Thyroid gland (tissue), 4 donors: Measurements from ENCODE around the gene PIGQ. TPM values are rescaled to one million over a fixed set of nuclear protein-coding genes. Genes with fewer than 3 reads are reported as not detected.

Source experiments
- DNase-seq, 2 donors: peaks; one replicate each; pipeline ENCODE4 v3.0.0-alpha.2; 2019
- H3K27ac ChIP-seq, 3 donors: fragments of 200-600 bp; sonication (generic); 1 replicate in 2 of 3; 2 replicates in 1 of 3; pipeline ENCODE4 v1.5.1; 2016 to 2019; ENCODE audit warnings: mild to moderate bottlenecking in 1 of 3, moderate library complexity in 1 of 3
- H3K27me3 ChIP-seq: fragments of 200-600 bp; sonication (generic); one replicate; pipeline ENCODE4 v1.5.1; 2019
- H3K36me3 ChIP-seq, 2 donors: fragments of 200-600 bp; sonication (generic); one replicate each; pipeline ENCODE4 v1.5.1; 2016 to 2019
- H3K4me1 ChIP-seq, 2 donors: fragments of 200-600 bp; sonication (generic); one replicate each; pipeline ENCODE4 v1.5.1; 2017 to 2019
- H3K4me3 ChIP-seq, 3 donors: fragments of 200-600 bp; sonication (generic); replicated peaks in 1 of 3; 1 replicate in 2 of 3; 2 replicates in 1 of 3; pipeline ENCODE4 v1.5.1; 2016; ENCODE audit warnings: mild to moderate bottlenecking in 1 of 3
- H3K9me3 ChIP-seq: fragments of 200-600 bp; sonication (generic); one replicate; pipeline ENCODE4 v1.5.1; 2017
- POLR2A ChIP-seq, 2 donors: fragments of 450-650 bp; IDR thresholded peaks; one replicate each; pipeline ENCODE4 v1.6.1; 2017; ENCODE audit warnings: antibody characterized with exemption in 2 of 2, mild to moderate bottlenecking in 2 of 2, moderate library complexity in 1 of 2
- WGBS, 2 donors: methylation state at CpG; one replicate each; pipeline ENCODE4 v1.1.5; 2017; 5-methylcytosine and 5-hydroxymethylcytosine counted together
- intact Hi-C: fragments of 100-400 bp; cut with DNase I; formaldehyde crosslinking; loops from one replicate; pipeline ENCODE4 v1.15.1; 2023
- total RNA-seq, 4 donors: library from RNA; depleted of rRNA; stranded (reverse); fragments of >200 nt; gene quantifications; one replicate each; pipeline ENCODE4 v1.2.3, GENCODE V29; 2016
- TF ChIP-seq, protein P1 (sequence below), 6 experiments: fragments of 200-600 bp in 3 of 6; fragments of 450-650 bp in 3 of 6; sonication (generic) in 3 of 6; IDR thresholded peaks; one replicate each; pipeline ENCODE4 v1.5.1; 2016 to 2019; ENCODE audit warnings: antibody characterized with exemption in 6 of 6, mild to moderate bottlenecking in 2 of 6, inconsistent platforms in 1 of 6, moderate library complexity in 1 of 6

Gene PIGQ
- total RNA-seq, 4 donors from 2014 or later, result 69.6 to 125 (median 108) TPM

DNA sequence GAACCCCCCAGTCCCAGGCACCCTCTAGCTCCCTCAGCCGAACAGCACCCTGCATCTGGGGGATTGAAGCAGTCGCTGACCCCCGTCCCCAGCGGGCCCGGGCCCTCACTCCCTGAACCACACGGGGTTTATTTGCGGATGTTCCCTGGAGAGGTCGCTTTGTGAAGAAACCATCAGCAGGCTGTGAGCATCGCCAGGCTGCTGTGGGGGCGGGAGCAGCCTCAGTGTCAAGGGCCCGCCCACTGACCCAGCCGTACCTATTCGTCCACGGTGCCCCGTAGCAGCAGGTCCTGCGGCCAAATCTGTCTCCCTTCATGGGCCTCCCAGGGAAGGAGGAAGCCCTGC lies 13.7 kb downstream of the PIGQ start:
- no peaks in the 10 kb centered on the region for H3K27me3 ChIP-seq
- H3K9me3 ChIP-seq, result no peaks in the 10 kb centered on the region
- no peak overlapping the region for H3K27ac ChIP-seq
- no peak for DNase-seq
- peaks cover 5 to 20% of the 10 kb centered on the region in 2 donors for H3K4me1 ChIP-seq
- no peak overlapping the region for H3K4me3 ChIP-seq
- TF ChIP-seq POLR2A (IDR thresholded peaks at IDR 0.05), result no peak
- no peaks in the 10 kb centered on the region for H3K36me3 ChIP-seq
- intact Hi-C loops, result no loop called here
- 73 to 83% methylated on average over 10 to 13 of the region's 16 CpGs for WGBS, 2 donors

GRCh38 chr16:583815-584591 lies 14.2 kb downstream of the PIGQ start:
- no peak for DNase-seq
- H3K9me3 ChIP-seq, result no peaks in the 10 kb centered on the region
- WGBS, 2 donors, result 67 to 73% methylated on average over 9 to 11 of the region's 38 CpGs
- TF ChIP-seq POLR2A (IDR thresholded peaks at IDR 0.05), result peak in 1 of 2 donors; percentile 12
- TF ChIP-seq, protein P1, sequence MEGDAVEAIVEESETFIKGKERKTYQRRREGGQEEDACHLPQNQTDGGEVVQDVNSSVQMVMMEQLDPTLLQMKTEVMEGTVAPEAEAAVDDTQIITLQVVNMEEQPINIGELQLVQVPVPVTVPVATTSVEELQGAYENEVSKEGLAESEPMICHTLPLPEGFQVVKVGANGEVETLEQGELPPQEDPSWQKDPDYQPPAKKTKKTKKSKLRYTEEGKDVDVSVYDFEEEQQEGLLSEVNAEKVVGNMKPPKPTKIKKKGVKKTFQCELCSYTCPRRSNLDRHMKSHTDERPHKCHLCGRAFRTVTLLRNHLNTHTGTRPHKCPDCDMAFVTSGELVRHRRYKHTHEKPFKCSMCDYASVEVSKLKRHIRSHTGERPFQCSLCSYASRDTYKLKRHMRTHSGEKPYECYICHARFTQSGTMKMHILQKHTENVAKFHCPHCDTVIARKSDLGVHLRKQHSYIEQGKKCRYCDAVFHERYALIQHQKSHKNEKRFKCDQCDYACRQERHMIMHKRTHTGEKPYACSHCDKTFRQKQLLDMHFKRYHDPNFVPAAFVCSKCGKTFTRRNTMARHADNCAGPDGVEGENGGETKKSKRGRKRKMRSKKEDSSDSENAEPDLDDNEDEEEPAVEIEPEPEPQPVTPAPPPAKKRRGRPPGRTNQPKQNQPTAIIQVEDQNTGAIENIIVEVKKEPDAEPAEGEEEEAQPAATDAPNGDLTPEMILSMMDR (IDR thresholded peaks at IDR 0.05), result no peak
- H3K36me3 ChIP-seq, result no peaks in the 10 kb centered on the region
- H3K4me1 ChIP-seq, result peaks cover 6 to 20% of the 10 kb centered on the region in 2 donors
- H3K4me3 ChIP-seq, result no peak overlapping the region
- no peak overlapping the region for H3K27ac ChIP-seq
- intact Hi-C loops, result no loop called here
- H3K27me3 ChIP-seq, result no peaks in the 10 kb centered on the region

GRCh38 chr16:585351-585750 lies 15.6 kb downstream of the PIGQ start:
- WGBS, 2 donors, result 10 to 11% methylated on average over 4 to 9 of the region's 10 CpGs
- intact Hi-C loops, result no loop called here
- Histone ChIP-seq H3K27me3 (no peaks in the 10 kb centered on the region), H3K36me3 (no peaks in the 10 kb centered on the region), H3K4me3 (no peak overlapping the region), H3K4me1 (peaks cover 6 to 20% of the 10 kb centered on the region in 2 donors), H3K9me3 (no peaks in the 10 kb centered on the region), H3K27ac (no peak overlapping the region)
- peak; percentile 63 to 64 for DNase-seq
- TF ChIP-seq, protein P1 (IDR thresholded peaks at IDR 0.05), result peak in 2 of 6 experiments; percentile 20 to 21
- no peak for TF ChIP-seq POLR2A (IDR thresholded peaks at IDR 0.05)

DNA sequence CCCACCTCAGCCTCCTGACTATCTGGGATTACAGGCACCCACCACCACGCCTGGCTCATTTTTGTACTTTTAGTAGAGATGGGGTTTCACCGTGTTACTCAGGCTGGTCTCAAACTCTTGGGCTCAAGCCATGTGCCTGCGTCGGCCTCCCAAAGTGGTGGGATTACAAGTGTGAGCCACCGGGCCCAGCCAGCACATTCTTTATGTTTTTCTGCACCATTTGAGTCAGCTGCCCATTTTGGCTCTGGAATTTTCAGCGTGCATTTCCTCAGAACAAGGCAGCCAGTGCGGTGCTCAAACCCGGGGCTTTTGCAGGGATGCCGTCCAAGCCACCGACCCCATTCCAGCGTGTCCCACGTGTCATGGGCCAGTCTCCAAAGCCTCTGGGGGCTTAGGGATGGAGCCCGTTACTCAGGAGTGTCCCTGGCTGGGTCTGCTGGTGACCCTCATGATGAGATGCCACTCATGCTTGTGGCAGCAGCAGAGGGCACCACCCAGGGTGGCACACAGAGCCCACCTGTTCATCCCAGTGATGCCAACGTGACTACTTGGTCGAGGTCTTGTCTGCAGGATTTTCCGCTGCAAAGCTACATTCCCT lies 16.4 kb downstream of the PIGQ start:
- intact Hi-C loops, result no loop called here
- H3K36me3 ChIP-seq, result no peaks in the 10 kb centered on the region
- H3K27me3 ChIP-seq, result no peaks in the 10 kb centered on the region
- H3K27ac ChIP-seq, result no peak overlapping the region
- 44 to 45% methylated on average over 11 to 15 of the region's 16 CpGs for WGBS, 2 donors
- no peak overlapping the region for H3K4me3 ChIP-seq
- no peak for TF ChIP-seq POLR2A (IDR thresholded peaks at IDR 0.05)
- TF ChIP-seq, protein P1 (IDR thresholded peaks at IDR 0.05), result no peak
- peaks cover 14 to 27% of the 10 kb centered on the region in 2 donors for H3K4me1 ChIP-seq
- no peak for DNase-seq
- no peaks in the 10 kb centered on the region for H3K9me3 ChIP-seq

DNA sequence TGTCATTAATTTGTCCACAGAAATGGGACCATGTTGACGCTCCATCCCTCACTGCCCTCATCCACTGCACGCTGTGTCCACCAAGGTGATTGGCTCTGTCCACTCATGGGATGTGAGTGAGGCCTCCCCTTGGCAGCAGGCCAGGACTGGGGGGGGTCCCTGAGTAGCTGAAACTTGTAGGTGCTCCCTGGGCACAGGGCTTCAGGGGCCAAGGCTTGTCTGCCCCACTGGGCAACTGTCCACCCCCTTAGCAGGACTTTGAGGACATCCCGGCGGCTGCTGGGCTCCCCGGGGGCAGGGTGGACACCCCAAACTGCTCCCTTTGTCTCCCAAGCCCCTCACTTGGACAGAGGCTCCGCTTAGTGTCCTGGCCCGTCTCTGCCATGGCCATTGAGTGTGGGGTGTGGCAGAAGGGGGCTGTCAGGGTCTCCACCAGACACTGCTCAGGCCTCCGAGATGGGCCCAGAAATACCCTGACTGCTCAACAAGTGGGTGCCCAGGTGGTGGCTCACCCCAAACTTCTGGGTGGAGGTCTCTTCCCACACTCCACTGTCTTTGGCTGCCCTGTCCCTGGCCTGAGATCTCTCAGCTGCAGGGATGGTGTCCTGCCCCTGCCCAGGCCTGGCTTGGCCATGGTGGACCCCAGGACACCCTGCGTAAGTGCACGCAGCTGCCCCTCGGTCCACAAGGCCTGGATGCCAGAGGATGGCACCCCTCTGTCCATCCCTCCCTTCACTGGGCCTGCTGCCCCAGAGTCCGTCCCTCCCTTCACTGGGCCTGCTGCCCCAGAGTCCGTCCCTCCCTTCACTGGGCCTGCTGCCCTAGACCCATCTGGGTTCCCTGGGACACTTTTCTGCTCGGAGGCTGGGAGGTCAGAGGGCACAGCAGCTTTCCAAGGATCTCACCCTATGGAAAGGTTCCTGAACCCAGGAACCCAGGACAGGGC lies 17.1 kb downstream of the PIGQ start:
- DNase-seq, result peak; percentile 30 to 47
- Histone ChIP-seq H3K27me3 (no peaks in the 10 kb centered on the region), H3K4me3 (no peak overlapping the region), H3K9me3 (no peaks in the 10 kb centered on the region), H3K36me3 (no peaks in the 10 kb centered on the region), H3K4me1 (peaks cover 22 to 35% of the 10 kb centered on the region in 2 donors), H3K27ac (no peak overlapping the region)
- 64 to 71% methylated on average over 11 of the region's 14 CpGs for WGBS, 2 donors
- no peak for TF ChIP-seq POLR2A (IDR thresholded peaks at IDR 0.05)
- TF ChIP-seq, protein P1 (IDR thresholded peaks at IDR 0.05), result no peak
- intact Hi-C loops, result no loop called here
